ENCODE data around the gene MACROD2.

MACROD2 gene

GRCh38 chr20:15109494-15109893 lies 1114.2 kb downstream of the MACROD2 start:
- TF ChIP-seq CTCF (IDR thresholded peaks at IDR 0.05; ENCODE audit: borderline replicate concordance, control extremely low read depth, extremely low read depth, insufficient read depth, missing control alignments): no peak
- DNase-seq (ENCODE audit: low spot score): no peak
- in situ Hi-C loops (cut with MboI; ENCODE audit: low sequenced_read_pairs, unreplicated experiment): no loop called here

- TF ChIP-seq CTCF (IDR thresholded peaks at IDR 0.05; ENCODE audit: borderline replicate concordance, control extremely low read depth, extremely low read depth, insufficient read depth, missing control alignments): no peak
- no peak for DNase-seq (ENCODE audit: low spot score)
- in situ Hi-C loops (cut with MboI; ENCODE audit: low sequenced_read_pairs, unreplicated experiment): no loop called here
Measured at GRCh38 chr20:15111654-15112053, 1116.3 kb downstream of the MACROD2 start.

- in situ Hi-C loops (cut with MboI; ENCODE audit: low sequenced_read_pairs, unreplicated experiment): no loop called here
- no peak for DNase-seq (ENCODE audit: low spot score)
- TF ChIP-seq CTCF (IDR thresholded peaks at IDR 0.05; ENCODE audit: borderline replicate concordance, control extremely low read depth, extremely low read depth, insufficient read depth, missing control alignments): no peak
Measured at GRCh38 chr20:15113144-15113773, 1117.9 kb downstream of the MACROD2 start.

GRCh38 chr20:15119852-15120487 lies 1124.7 kb downstream of the MACROD2 start:
- no peak for DNase-seq (ENCODE audit: low spot score)
- in situ Hi-C loops (cut with MboI; ENCODE audit: low sequenced_read_pairs, unreplicated experiment): no loop called here
- no peak for TF ChIP-seq CTCF (IDR thresholded peaks at IDR 0.05; ENCODE audit: borderline replicate concordance, control extremely low read depth, extremely low read depth, insufficient read depth, missing control alignments)

- TF ChIP-seq CTCF (IDR thresholded peaks at IDR 0.05; ENCODE audit: borderline replicate concordance, control extremely low read depth, extremely low read depth, insufficient read depth, missing control alignments): no peak
- DNase-seq (ENCODE audit: low spot score): no peak
- in situ Hi-C loops (cut with MboI; ENCODE audit: low sequenced_read_pairs, unreplicated experiment): no loop called here
Measured at GRCh38 chr20:15122613-15123012, 1127.3 kb downstream of the MACROD2 start.

- no peak for DNase-seq (ENCODE audit: low spot score)
- in situ Hi-C loops (cut with MboI; ENCODE audit: low sequenced_read_pairs, unreplicated experiment): no loop called here
- no peak for TF ChIP-seq CTCF (IDR thresholded peaks at IDR 0.05; ENCODE audit: borderline replicate concordance, control extremely low read depth, extremely low read depth, insufficient read depth, missing control alignments)
Measured at GRCh38 chr20:15131176-15131575, 1135.9 kb downstream of the MACROD2 start.

All from GM13976 (cell line).